Measurements from ENCODE around the gene TEF.

GRCh38 chr22:41429951-41430332 lies 48.2 kb downstream of the TEF start:
- no peak for TF ChIP-seq POLR2AphosphoS5 (IDR thresholded peaks at IDR 0.05; ENCODE audit: low read depth)
- TF ChIP-seq CTCF (conservative IDR thresholded peaks at IDR 0.05; ENCODE audit: low read depth in 2 of 2), result no peak
- TF ChIP-seq EZH2 (IDR thresholded peaks at IDR 0.05; ENCODE audit: low read depth, unreplicated experiment), result no peak
- TF ChIP-seq CREB1 (CRISPR knock-in tag; IDR thresholded peaks at IDR 0.05; ENCODE audit: low read depth), result no peak
- no peak for TF ChIP-seq REST (IDR thresholded peaks at IDR 0.05; ENCODE audit: unreplicated experiment)
- TF ChIP-seq EZH2phosphoT487 (IDR thresholded peaks at IDR 0.05; ENCODE audit: unreplicated experiment), result no peak
- no peak for TF ChIP-seq STAT1 (IDR thresholded peaks at IDR 0.05; ENCODE audit: unreplicated experiment)
- no peak for TF ChIP-seq JUNB (IDR thresholded peaks at IDR 0.05; ENCODE audit: unreplicated experiment)
- TF ChIP-seq NANOG (IDR thresholded peaks at IDR 0.05; ENCODE audit: borderline replicate concordance), result no peak
